Naive B cell (primary cell): ENCODE results near the gene ATP23. TPM values are rescaled to one million over a fixed set of nuclear protein-coding genes. Genes with fewer than 3 reads are reported as not detected.
A peak's percentile ranks its signal among the peaks of the same experiment; 100 is the strongest.

Experiments used
- ATAC-seq, 2 donors: fragments of 150-1000 bp; cut with Tn5 transposase; 2 replicates each; pipeline ENCODE4 v1.10.0; 2021; ENCODE audit warnings: low read depth in 2 of 2, mild to moderate bottlenecking in 2 of 2, moderate library complexity in 2 of 2
- DNase-seq: peaks from one replicate; pipeline ENCODE4 v3.0.0; 2022
- H3K27ac Mint-ChIP-seq, 6 donors: one replicate each; pipeline ENCODE4 v1.8.0; 2020 to 2022; ENCODE audit warnings: mild to moderate bottlenecking in 6 of 6, mixed read lengths in 6 of 6, moderate library complexity in 5 of 6, inconsistent platforms in 2 of 6
- H3K27me3 Mint-ChIP-seq, 3 donors: one replicate each; pipeline ENCODE4 v1.8.0; 2021 to 2022; ENCODE audit warnings: mixed read lengths in 3 of 3, mild to moderate bottlenecking in 1 of 3
- H3K36me3 Mint-ChIP-seq, 2 donors: one replicate each; pipeline ENCODE4 v1.8.0; 2020 to 2022; ENCODE audit warnings: mixed read lengths in 2 of 2, inconsistent platforms in 1 of 2, mild to moderate bottlenecking in 1 of 2
- H3K4me1 Mint-ChIP-seq, 3 donors: one replicate each; pipeline ENCODE4 v1.8.0; 2020 to 2022; ENCODE audit warnings: mixed read lengths in 3 of 3, inconsistent platforms in 1 of 3, mild to moderate bottlenecking in 1 of 3, moderate library complexity in 1 of 3
- H3K4me3 Mint-ChIP-seq, 8 donors: one replicate each; pipeline ENCODE4 v1.8.0; 2020 to 2022; ENCODE audit warnings: mild to moderate bottlenecking in 8 of 8, mixed read lengths in 8 of 8, moderate library complexity in 8 of 8, inconsistent platforms in 2 of 8
- H3K9me3 Mint-ChIP-seq, 7 donors: one replicate each; pipeline ENCODE4 v1.8.0; 2020 to 2022; ENCODE audit warnings: mixed read lengths in 7 of 7, mild to moderate bottlenecking in 5 of 7, inconsistent platforms in 2 of 7, moderate library complexity in 1 of 7
- polyA plus RNA-seq, 6 donors: library from polyadenylated mRNA; unstranded; fragments of 300-500 nt; fragmentation: Illumina TruSeq; gene quantifications; one replicate each; pipeline ENCODE4 v1.2.3, GENCODE V29; 2021; ENCODE audit warnings: low read depth in 6 of 6

The ATP23 gene, protein sequence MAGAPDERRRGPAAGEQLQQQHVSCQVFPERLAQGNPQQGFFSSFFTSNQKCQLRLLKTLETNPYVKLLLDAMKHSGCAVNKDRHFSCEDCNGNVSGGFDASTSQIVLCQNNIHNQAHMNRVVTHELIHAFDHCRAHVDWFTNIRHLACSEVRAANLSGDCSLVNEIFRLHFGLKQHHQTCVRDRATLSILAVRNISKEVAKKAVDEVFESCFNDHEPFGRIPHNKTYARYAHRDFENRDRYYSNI
- polyA plus RNA-seq = 10 to 100 TPM; 11.0 to 39.3 (median 22.4) TPM

DNA sequence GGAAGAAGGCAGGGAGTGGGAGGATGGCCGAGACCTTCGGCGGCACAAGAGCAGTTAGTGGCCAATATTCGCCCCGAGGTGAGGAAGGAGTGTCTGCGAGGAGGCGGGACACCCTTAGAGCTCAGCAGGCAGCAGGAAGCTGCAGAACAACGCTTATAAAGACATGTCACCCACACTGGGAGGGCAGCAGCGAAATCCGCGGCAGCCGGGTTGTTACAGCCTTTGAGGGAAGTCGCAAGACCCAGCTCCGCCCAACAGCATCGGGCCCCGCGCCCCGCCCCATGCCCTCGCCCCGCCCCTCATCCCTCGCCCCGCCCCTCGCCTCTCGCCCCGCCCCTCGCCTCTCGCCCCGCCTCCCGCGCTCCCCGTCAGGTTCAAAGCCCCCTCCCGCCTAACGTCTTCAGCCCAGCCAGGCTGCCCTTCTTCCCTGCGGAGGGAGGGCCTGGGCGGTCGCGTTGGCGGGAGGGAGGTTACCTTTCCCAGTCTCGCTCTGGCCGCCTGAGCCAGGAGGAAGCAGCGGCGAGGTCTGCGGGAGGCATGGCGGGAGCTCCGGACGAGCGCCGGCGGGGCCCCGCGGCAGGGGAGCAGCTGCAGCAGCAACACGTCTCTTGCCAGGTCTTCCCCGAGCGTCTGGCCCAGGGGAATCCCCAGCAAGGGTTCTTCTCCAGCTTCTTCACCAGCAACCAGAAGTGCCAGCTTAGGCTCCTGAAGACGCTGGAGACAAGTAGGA lies at the start of gene ATP23:
Gene ATP23, plus strand, starts transcription at position 403 of the 730 bp plus-strand sequence. Its CDS starts 135 bp downstream, at position 538.
- peak; percentile 84 for DNase-seq
- no peaks in the 10 kb centered on the region for H3K27me3 Mint-ChIP-seq
- peaks cover 26 to 36% (median 35%) of the 10 kb centered on the region in 3 donors for H3K4me1 Mint-ChIP-seq
- H3K36me3 Mint-ChIP-seq = no peaks in the 10 kb centered on the region
- H3K4me3 Mint-ChIP-seq = peak within 1 kb of the TSS; percentile 90 to 98 (median 96)
- H3K9me3 Mint-ChIP-seq = no peaks in the 10 kb centered on the region
- H3K27ac Mint-ChIP-seq = peak within 1 kb of the TSS; percentile 94 to 99 (median 98)
- ATAC-seq = peak; percentile 85 to 86

DNA sequence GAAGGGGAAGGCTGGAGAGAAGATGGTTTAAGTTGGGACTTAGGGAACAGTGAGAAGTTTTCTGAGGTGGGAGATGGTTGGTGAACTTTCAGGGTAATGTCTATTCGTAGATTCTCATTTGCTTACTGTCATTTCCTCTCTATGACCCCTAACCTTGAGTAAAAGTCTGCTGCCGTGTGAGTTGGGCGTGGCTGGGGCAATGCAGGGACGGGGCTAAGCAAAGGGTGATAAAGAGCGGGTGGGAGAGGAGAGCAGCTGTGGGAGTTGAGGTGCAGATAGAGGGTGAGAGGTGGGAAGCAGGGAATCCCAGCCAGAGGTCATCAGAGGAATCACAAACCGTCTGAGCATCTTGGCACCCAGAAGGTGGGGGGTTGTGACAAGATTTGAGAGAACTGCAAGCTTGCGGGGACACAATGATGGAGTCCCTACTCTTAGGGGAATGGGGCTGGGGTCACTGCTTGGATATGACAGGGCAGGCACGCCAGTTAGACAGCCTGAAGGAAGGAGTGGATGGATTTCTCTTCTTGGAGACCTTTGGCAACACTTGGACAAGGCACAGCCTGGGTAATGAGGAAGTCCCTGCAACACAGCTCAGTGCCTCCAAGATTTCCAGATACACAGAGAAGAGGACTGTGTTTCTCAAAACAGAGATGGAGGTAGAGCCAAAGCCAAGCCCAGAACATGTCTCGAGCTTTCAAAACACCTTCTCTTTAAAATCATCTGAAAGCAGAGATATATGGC lies 49.0 kb upstream of the ATP23 start:
- peaks cover 0 to 3% (median 0%) of the 10 kb centered on the region in 7 donors for H3K9me3 Mint-ChIP-seq
- H3K4me3 Mint-ChIP-seq = no peak overlapping the region
- ATAC-seq (no peak), DNase-seq (no peak)
- no peaks in the 10 kb centered on the region for H3K36me3 Mint-ChIP-seq
- H3K27ac Mint-ChIP-seq = peak overlapping the region in 3 of 6 donors; percentile 3 to 65 (median 19)
- H3K27me3 Mint-ChIP-seq = no peaks in the 10 kb centered on the region
- peaks cover 30 to 43% (median 42%) of the 10 kb centered on the region in 3 donors for H3K4me1 Mint-ChIP-seq

DNA sequence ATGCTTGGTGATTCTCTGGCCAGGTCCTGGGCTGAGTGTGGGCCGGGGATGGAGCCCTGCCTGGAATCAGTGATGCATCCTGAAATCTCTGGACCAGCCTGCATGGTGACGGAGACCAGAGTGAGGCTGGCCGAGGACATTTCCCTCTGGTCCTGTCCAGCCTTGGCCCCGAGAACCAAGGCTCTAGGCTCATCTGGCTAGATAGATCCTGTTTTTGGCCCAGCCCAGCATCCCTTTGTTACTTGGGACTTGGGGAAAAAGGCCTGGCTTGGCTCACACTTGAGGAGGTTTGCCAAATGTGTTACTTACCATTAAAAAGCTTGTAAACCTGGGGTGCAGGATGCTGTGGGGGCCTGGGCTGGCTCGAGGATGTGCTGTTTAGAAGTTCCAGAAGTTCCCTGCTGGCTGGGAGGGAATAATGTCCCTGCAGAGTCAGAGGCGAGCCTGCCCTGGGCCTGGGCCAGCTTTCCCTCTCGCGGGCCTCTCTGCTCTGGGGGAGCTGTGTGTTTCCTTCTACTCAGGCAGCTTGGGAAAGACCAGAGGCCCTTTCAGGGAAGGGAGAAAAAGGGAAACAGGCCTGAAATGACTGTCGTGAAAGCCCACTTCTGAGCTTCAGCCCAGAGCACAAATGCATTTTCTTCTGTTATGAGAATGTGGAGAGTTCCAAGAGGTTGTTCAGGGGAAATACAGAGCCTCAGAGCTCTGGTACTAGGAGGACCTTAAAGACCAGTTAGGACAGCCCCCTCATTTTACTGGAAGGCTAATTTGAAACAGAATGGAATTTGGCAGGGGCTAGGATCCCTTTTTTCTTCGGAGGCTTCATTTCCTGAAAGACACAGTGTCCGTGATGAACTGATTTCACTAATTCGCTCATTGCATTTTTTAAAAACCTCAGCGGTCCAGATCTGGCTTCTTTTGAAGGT lies 47.7 kb upstream of the ATP23 start:
- Mint-ChIP-seq H3K4me3 (peak overlapping the region in 2 of 8 donors; percentile 53 to 78), H3K9me3 (no peaks in the 10 kb centered on the region), H3K4me1 (peaks cover 42 to 56% (median 55%) of the 10 kb centered on the region in 3 donors), H3K36me3 (no peaks in the 10 kb centered on the region), H3K27ac (peak overlapping the region in 3 of 6 donors; percentile 28 to 67 (median 66)), H3K27me3 (no peaks in the 10 kb centered on the region)
- ATAC-seq (no peak), DNase-seq (no peak)

DNA sequence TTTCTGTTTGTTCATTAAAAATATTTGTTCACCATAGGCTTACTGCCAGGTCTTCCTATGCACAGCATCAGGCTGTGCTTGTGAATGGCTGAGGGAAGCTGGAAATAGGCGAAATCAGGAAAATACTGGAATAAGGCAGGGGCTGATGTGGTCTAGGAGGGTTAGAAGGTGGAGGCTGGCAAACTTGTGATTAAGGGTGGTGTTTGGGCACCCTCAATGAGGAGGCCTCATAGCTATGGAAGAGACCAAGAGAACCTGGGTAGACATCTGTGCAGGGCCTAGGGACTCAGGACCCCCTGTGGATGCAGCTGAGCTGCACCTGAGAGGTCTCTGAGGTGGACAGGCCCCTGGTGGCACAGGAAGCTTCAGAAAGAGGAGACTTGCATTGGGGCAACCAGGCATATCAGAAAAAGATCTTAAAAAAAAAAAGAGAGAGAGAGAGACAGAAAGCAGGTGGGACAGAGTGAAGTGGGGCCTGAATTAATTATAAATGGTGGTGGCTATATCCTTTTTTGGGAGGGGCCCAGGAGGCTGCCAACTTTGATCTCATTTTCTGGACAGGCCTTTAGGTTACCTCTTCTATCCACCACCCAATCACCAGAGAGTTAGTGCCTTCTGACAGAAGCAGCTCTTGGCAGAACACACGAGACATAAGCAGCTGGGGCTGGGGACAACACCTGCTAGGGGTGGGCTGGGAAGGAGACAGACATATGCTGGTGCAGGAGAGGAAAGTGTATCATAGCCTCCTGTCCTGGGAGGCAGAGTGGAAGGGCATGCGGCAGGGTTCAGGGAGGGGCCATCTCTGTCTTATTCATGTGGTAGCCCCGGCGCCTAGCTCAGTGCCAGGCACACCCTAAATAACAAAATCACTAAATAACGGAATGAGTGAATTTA lies 46.7 kb upstream of the ATP23 start:
- Mint-ChIP-seq H3K27ac (peak overlapping the region; percentile 61 to 96 (median 81)), H3K4me3 (peak overlapping the region in 7 of 8 donors; percentile 0 to 84 (median 64)), H3K36me3 (no peaks in the 10 kb centered on the region), H3K27me3 (no peaks in the 10 kb centered on the region), H3K9me3 (no peaks in the 10 kb centered on the region), H3K4me1 (peaks cover 50 to 65% (median 63%) of the 10 kb centered on the region in 3 donors)
- ATAC-seq (no peak), DNase-seq (no peak)

DNA sequence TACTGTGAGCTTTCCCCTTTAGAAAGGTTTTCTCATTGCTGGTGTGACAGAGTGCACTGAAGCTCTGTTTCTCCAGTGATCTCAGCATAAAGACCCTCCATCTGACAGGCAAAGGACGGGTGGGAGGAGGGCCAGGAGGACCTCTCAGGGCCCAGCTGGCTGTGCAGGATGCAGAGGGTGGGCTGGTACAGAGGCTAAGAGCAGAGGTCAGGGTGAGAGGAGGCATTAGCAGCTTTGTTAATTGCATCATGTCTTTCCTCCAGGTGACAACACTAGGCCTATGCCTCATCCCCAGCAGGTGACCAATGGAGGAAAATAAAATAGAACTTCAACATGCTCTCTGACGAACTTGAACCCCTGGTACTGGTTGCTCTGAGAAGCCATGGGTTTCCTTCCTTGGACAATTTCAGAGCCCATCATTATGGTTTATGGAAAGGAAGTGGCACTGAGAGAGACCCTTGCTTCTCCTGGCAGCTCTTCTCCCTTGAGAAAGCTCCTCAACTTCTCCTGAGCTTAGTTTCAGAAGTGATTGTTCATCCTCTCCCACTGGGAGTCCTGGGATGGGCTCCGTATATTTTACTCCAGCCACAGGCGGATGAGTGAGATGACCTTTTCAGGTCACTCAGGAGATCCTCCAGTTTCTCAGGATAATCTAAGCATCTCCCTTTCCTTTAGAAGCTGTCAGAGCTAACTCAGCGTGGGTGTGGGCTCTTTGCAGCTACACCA lies 45.8 kb upstream of the ATP23 start:
- Mint-ChIP-seq H3K36me3 (no peaks in the 10 kb centered on the region), H3K27ac (peak overlapping the region in 5 of 6 donors; percentile 63 to 99 (median 80)), H3K27me3 (no peaks in the 10 kb centered on the region), H3K4me3 (peak overlapping the region; percentile 63 to 87 (median 82)), H3K9me3 (no peaks in the 10 kb centered on the region), H3K4me1 (peaks cover 52 to 68% (median 64%) of the 10 kb centered on the region in 3 donors)
- no peak for DNase-seq
- ATAC-seq = no peak

DNA sequence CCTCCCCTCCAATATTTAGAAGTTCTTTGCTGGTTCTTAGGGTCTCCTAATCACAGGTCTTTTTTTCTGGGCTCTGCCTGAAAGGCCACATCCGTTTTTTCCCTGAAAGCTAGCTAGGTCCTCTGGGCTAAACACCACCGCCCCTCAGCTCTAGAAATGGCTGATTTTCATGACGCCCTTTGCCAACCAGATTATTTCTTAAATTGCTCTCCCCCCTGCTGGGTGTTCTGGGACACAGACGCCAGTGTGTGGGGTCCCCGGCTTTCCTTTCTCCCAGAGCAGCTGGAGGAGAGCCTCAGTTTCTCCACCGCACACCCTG lies 45.3 kb upstream of the ATP23 start:
- Mint-ChIP-seq H3K27me3 (no peaks in the 10 kb centered on the region), H3K4me3 (peak overlapping the region; percentile 63 to 87 (median 82)), H3K9me3 (no peaks in the 10 kb centered on the region), H3K27ac (peak overlapping the region; percentile 34 to 99 (median 71)), H3K36me3 (no peaks in the 10 kb centered on the region), H3K4me1 (peaks cover 52 to 68% (median 64%) of the 10 kb centered on the region in 3 donors)
- DNase-seq (no peak), ATAC-seq (no peak)

DNA sequence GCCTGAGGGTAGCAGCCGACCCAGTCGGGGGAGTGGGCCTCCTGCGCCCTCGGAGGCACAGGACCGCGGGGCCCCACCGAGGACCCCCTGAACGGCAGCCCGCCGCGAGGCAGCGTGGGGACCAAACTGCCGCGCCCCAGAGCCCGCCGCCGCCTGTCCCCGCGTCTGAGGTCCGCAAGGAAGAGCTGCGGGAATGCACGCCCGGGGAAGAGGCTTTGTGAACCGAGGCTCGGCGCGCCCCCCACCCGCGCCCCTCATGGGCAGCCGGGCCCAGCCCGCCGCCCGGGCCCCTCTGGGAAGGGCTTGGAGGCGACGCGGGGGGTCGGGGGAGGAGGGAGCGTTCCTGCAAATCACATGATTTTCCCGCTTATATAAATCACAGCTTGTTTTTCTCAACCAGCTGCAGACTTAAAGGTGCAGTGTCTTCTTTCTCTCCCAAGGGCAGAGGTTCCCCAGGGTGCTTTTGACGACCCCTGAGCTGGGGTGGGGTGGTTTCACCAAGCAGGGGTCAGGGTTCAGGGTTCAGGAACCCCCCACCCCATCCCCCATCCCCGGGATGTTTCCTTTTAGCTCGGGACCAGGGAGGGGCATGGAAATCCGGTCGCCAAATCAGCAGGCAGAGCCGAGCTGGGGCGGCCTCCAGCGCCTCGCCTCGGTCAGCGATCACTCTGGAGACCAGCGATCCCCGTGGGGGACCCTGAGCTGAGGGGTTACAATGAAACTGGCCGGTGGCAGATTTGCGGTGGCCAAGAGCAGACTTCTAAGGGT lies 44.7 kb upstream of the ATP23 start:
- H3K27me3 Mint-ChIP-seq = no peaks in the 10 kb centered on the region
- no peak for DNase-seq

DNA sequence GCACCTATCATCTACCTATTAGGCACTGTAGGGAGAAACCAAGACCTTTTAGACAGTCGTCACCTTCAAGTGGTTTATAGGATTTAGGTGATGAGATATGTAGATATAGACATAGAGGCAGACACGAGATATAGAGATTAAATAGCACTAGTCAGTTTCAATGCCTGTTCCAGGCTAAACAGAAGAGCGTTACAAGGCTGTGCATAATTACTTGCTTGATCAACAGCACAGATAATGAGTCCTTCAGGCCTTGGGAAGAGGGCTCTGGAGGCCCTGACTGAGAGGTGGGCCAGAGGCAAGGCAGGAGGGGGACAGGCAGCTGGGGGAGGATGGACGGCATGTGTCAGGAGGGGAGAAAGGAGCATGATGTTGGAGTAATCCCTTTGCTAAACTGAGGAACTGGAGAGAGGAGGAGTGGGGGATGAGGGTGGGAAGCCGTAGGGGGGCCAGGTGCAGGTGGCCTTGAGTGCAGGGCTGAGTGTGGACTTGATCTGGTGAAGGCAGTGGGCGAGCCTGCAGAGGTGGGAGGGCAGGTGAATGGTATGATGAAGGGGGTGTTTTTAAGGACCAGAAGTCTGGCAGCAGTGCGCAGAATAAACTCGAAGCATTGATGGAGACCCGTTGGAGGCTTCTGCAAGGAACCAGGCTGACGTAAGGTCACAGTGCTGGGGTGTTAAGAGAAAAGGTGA lies 43.9 kb upstream of the ATP23 start:
- no peaks in the 10 kb centered on the region for H3K27me3 Mint-ChIP-seq
- ATAC-seq (no peak), DNase-seq (no peak)
- peaks cover 46 to 62% (median 57%) of the 10 kb centered on the region in 3 donors for H3K4me1 Mint-ChIP-seq
- H3K9me3 Mint-ChIP-seq = no peaks in the 10 kb centered on the region
- peak overlapping the region; percentile 99 to 100 (median 100) for H3K27ac Mint-ChIP-seq
- H3K36me3 Mint-ChIP-seq = no peaks in the 10 kb centered on the region
- peak overlapping the region; percentile 63 to 89 (median 84) for H3K4me3 Mint-ChIP-seq

More for the DNA sequence above, 44.7 kb upstream of the ATP23 start:
- Mint-ChIP-seq H3K36me3 (no peaks in the 10 kb centered on the region), H3K27ac (peak overlapping the region; percentile 99 to 100 (median 100)), H3K9me3 (no peaks in the 10 kb centered on the region), H3K4me1 (peaks cover 52 to 68% (median 64%) of the 10 kb centered on the region in 3 donors), H3K4me3 (peak overlapping the region; percentile 63 to 89 (median 83))
- ATAC-seq = no peak

DNA sequence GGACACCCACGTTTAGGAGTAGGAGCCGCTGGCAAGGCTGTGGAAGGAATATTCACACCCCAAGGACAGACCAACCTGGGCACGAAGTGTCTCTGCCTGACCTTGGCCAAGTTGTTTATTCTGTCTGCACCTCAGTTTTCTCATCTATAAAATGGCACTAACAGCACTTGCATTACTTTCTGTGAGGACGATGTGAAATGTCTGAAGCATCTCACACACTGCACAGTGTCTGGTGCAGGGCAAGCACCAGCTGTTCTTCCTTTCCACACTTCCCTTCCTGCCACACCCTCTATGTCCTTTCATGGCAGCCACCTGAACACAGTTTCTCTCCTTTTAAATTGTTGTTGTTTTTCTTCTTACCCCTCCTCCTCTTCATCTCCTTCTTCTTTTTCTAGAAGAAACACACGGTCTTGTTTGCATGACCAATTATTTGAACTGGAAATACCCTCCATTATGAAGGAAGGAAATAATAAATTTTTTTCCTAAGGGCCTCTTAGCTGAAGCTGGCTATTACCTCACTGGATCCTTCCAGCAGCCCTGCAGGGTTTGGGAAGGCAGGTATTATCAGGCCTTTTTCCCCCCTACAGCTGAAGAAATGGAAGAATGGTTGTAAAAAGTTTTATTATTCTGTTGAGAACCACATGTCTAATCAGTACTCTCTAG lies 42.9 kb upstream of the ATP23 start:
- Mint-ChIP-seq H3K4me3 (peak overlapping the region; percentile 63 to 89 (median 84)), H3K9me3 (no peaks in the 10 kb centered on the region), H3K4me1 (peaks cover 46 to 62% (median 56%) of the 10 kb centered on the region in 3 donors), H3K27me3 (no peaks in the 10 kb centered on the region), H3K27ac (peak overlapping the region; percentile 99 to 100 (median 100)), H3K36me3 (no peaks in the 10 kb centered on the region)
- DNase-seq = peak; percentile 58
- peak; percentile 22 to 25 for ATAC-seq
